Raji (cell line): ENCODE measurements around the gene TP73.
A peak's percentile ranks its signal among the peaks of the same experiment; 100 is the strongest.

ENCODE experiments used
- POLR2A ChIP-seq: IDR thresholded peaks from 2 replicates; pipeline ENCODE4 v1.6.1; 2011; ENCODE audit warnings: low read depth, low read length, control low read depth; ENCODE audit not compliant: insufficient read depth

TP73 gene

GRCh38 chr1:3642919-3643675 is 9.2 kb upstream of the TP73 start:
- TF ChIP-seq POLR2A, result no peak

GRCh38 chr1:3644273-3644672 is 8.0 kb upstream of the TP73 start:
- TF ChIP-seq POLR2A, result no peak

GRCh38 chr1:3645247-3645646 is 7.1 kb upstream of the TP73 start:
- TF ChIP-seq POLR2A, result no peak

- no peak for TF ChIP-seq POLR2A
Measured at GRCh38 chr1:3645666-3646355, 6.5 kb upstream of the TP73 start.

- TF ChIP-seq POLR2A, result no peak
Measured at GRCh38 chr1:3646596-3646995, 5.7 kb upstream of the TP73 start.

GRCh38 chr1:3649342-3650247 is 2.7 kb upstream of the TP73 start, which contains the start of gene WRAP73:
WRAP73 (minus strand) TSS chr1:3650103; CDS start chr1:3649999, 104 bp downstream.
- TF ChIP-seq POLR2A, result peak; percentile 79

GRCh38 chr1:3650248-3651025 is 1.9 kb upstream of the TP73 start:
- no peak for TF ChIP-seq POLR2A

- no peak for TF ChIP-seq POLR2A
Measured at GRCh38 chr1:3651026-3651929, 1.0 kb upstream of the TP73 start.

GRCh38 chr1:3652548-3653285 is 401 bp downstream of the TP73 start:
- no peak for TF ChIP-seq POLR2A

GRCh38 chr1:3653286-3653618 is 936 bp downstream of the TP73 start:
- TF ChIP-seq POLR2A, result no peak

- TF ChIP-seq POLR2A, result no peak
Measured at GRCh38 chr1:3654549-3655281, 2.4 kb downstream of the TP73 start.

GRCh38 chr1:3656450-3657095 is 4.3 kb downstream of the TP73 start:
- no peak for TF ChIP-seq POLR2A

- no peak for TF ChIP-seq POLR2A
Measured at GRCh38 chr1:3657096-3657475, 4.8 kb downstream of the TP73 start.
